ENCODE measurements around the gene RBFOX1.

The RBFOX1 gene

GRCh38 chr16:7456211-7456610 lies 123.6 kb downstream of the RBFOX1 start:
- no peaks in the 10 kb centered on the region for H3K9me3 ChIP-seq
- no peak for TF ChIP-seq CTCF (IDR thresholded peaks at IDR 0.05)
- H3K4me1 ChIP-seq (ENCODE audit: control insufficient read depth in 1 of 2, insufficient read depth in 1 of 2, low read depth in 1 of 2, low read length in 1 of 2): no peaks in the 10 kb centered on the region
- no peak overlapping the region for H3K27ac ChIP-seq
- H3K36me3 ChIP-seq: no peaks in the 10 kb centered on the region
- no peak overlapping the region for H3K4me3 ChIP-seq (ENCODE audit: low read depth in 1 of 2, low read length in 1 of 2)
- H3K27me3 ChIP-seq: no peaks in the 10 kb centered on the region

- no peak overlapping the region for H3K4me3 ChIP-seq (ENCODE audit: low read depth in 1 of 2, low read length in 1 of 2)
- no peaks in the 10 kb centered on the region for H3K9me3 ChIP-seq
- no peak overlapping the region for H3K27ac ChIP-seq
- H3K36me3 ChIP-seq: no peaks in the 10 kb centered on the region
- no peak for TF ChIP-seq CTCF (IDR thresholded peaks at IDR 0.05)
- no peaks in the 10 kb centered on the region for H3K4me1 ChIP-seq (ENCODE audit: control insufficient read depth in 1 of 2, insufficient read depth in 1 of 2, low read depth in 1 of 2, low read length in 1 of 2)
- H3K27me3 ChIP-seq: no peaks in the 10 kb centered on the region
Measured at GRCh38 chr16:7458144-7458543, 125.5 kb downstream of the RBFOX1 start.

DNA sequence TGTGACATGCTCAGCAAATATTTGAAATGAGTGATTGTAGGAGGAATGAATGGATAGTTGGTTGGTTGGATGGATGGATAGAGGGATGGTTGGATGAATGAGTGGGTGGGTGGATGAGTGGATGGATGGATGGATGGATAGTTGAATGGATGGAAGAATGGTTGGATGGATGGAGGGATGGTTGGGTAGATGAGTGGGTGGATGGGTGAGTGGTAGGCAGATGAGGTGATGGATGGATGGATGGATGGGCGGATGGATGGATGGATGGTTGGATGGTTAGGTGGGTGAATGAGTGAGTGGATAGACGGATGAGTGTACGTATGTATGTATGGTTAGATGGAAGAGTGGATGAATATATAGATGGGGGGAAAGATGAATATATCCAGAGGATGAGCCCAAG lies 137.7 kb downstream of the RBFOX1 start:
- Histone ChIP-seq H3K27ac (no peak overlapping the region), H3K4me3 (ENCODE audit: low read depth in 1 of 2, low read length in 1 of 2) (no peak overlapping the region), H3K9me3 (no peaks in the 10 kb centered on the region), H3K36me3 (no peaks in the 10 kb centered on the region), H3K4me1 (ENCODE audit: control insufficient read depth in 1 of 2, insufficient read depth in 1 of 2, low read depth in 1 of 2, low read length in 1 of 2) (no peaks in the 10 kb centered on the region), H3K27me3 (no peaks in the 10 kb centered on the region)
- TF ChIP-seq CTCF (IDR thresholded peaks at IDR 0.05): no peak

- H3K4me1 ChIP-seq (ENCODE audit: control insufficient read depth in 1 of 2, insufficient read depth in 1 of 2, low read depth in 1 of 2, low read length in 1 of 2): no peaks in the 10 kb centered on the region
- H3K9me3 ChIP-seq: no peaks in the 10 kb centered on the region
- H3K27ac ChIP-seq: no peak overlapping the region
- no peak overlapping the region for H3K4me3 ChIP-seq (ENCODE audit: low read depth in 1 of 2, low read length in 1 of 2)
- no peaks in the 10 kb centered on the region for H3K27me3 ChIP-seq
- H3K36me3 ChIP-seq: no peaks in the 10 kb centered on the region
- TF ChIP-seq CTCF (IDR thresholded peaks at IDR 0.05): no peak
Measured at GRCh38 chr16:7471268-7471667, 138.6 kb downstream of the RBFOX1 start.

- no peak overlapping the region for H3K27ac ChIP-seq
- no peaks in the 10 kb centered on the region for H3K4me1 ChIP-seq (ENCODE audit: control insufficient read depth in 1 of 2, insufficient read depth in 1 of 2, low read depth in 1 of 2, low read length in 1 of 2)
- H3K27me3 ChIP-seq: no peaks in the 10 kb centered on the region
- no peak for TF ChIP-seq CTCF (IDR thresholded peaks at IDR 0.05)
- H3K4me3 ChIP-seq (ENCODE audit: low read depth in 1 of 2, low read length in 1 of 2): no peak overlapping the region
- no peaks in the 10 kb centered on the region for H3K36me3 ChIP-seq
- H3K9me3 ChIP-seq: no peaks in the 10 kb centered on the region
Measured at GRCh38 chr16:7482032-7482431, 149.4 kb downstream of the RBFOX1 start.

Measured in neutrophil (primary cell).